Astrocyte of the spinal cord (primary cell): Measurements from ENCODE around the gene GFRA3.
A peak's percentile ranks its signal among the peaks of the same experiment; 100 is the strongest.

ENCODE experiments used
- DNase-seq: peaks from one replicate; pipeline ENCODE4 v3.0.0; 2011; ENCODE audit warnings: low read depth, low spot score
- H3K4me3 ChIP-seq: 2 replicates; pipeline ENCODE4 v1.5.1; 2011; ENCODE audit warnings: low read depth, mild to moderate bottlenecking, low read length, moderate library complexity
- in situ Hi-C: cut with HindIII; loops from 2 replicates; pipeline ENCODE4 v1.10.0; 2017; ENCODE audit warnings: low sequenced_read_pairs
- TF ChIP-seq, protein P1 (sequence below): IDR thresholded peaks from 2 replicates; pipeline ENCODE4 v1.5.1; 2012; ENCODE audit warnings: low read depth, mild to moderate bottlenecking, low read length, inconsistent platforms

The GFRA3 gene

DNA sequence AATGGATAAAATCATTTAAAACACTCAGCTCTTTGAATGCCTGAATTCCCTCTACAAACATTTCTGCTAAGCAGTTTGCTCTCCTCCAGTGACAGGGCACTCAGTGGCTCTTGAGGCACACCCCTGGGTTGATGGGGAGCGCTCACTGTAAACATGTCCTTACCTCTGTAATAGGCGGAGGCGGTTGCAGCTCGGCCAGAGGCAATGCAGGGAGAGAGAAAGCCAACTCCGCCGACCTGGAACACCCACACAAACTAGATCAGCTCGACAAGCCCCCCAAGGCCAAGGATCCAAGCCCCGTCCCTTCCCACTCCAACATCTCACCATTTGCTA, 61.6 kb downstream of the GFRA3 start:
- peak overlapping the region; percentile 100 for H3K4me3 ChIP-seq
- peak; percentile 5 for DNase-seq
- TF ChIP-seq, protein P1, sequence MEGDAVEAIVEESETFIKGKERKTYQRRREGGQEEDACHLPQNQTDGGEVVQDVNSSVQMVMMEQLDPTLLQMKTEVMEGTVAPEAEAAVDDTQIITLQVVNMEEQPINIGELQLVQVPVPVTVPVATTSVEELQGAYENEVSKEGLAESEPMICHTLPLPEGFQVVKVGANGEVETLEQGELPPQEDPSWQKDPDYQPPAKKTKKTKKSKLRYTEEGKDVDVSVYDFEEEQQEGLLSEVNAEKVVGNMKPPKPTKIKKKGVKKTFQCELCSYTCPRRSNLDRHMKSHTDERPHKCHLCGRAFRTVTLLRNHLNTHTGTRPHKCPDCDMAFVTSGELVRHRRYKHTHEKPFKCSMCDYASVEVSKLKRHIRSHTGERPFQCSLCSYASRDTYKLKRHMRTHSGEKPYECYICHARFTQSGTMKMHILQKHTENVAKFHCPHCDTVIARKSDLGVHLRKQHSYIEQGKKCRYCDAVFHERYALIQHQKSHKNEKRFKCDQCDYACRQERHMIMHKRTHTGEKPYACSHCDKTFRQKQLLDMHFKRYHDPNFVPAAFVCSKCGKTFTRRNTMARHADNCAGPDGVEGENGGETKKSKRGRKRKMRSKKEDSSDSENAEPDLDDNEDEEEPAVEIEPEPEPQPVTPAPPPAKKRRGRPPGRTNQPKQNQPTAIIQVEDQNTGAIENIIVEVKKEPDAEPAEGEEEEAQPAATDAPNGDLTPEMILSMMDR: no peak
- in situ Hi-C loops: no loop called here

DNA sequence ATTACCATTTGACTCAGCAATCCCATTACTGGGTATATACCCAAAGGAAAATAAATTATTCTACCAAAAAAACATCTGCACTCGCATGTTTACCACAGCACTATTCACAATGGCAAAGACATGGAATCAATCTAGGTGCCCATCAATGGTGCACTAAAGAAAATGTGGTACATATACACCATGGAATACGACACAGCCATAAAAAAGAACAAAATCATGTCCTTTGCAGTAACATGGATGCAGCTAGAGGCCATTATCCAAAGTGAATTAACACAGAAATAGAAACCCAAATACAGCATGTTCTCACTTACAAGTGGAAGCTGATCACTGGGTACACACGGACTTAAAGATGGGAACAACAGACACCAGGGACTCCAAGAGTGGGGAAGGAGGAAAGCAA, 63.4 kb downstream of the GFRA3 start:
- no peak for DNase-seq
- H3K4me3 ChIP-seq: no peak overlapping the region
- TF ChIP-seq, protein P1: no peak
- in situ Hi-C loops: no loop called here
